HG02759 (cell line): Measurements from ENCODE around the gene QSOX1.
A peak's percentile ranks its signal among the peaks of the same experiment; 100 is the strongest.

Experiments used
- ATAC-seq: cut with Tn5 transposase; IDR thresholded peaks from one replicate; pipeline ENCODE4 v1.9.1; 2021; ENCODE audit warnings: mild to moderate bottlenecking, moderate library complexity; ENCODE audit not compliant: unreplicated experiment

Gene QSOX1

GRCh38 chr1:180208264-180208663, 53.6 kb downstream of the QSOX1 start:
- no peak for ATAC-seq

GRCh38 chr1:180210008-180210620, 55.4 kb downstream of the QSOX1 start:
- no peak for ATAC-seq

- ATAC-seq: no peak
Measured at GRCh38 chr1:180211156-180211859, 56.6 kb downstream of the QSOX1 start.

GRCh38 chr1:180211860-180212229, 57.2 kb downstream of the QSOX1 start:
- no peak for ATAC-seq

GRCh38 chr1:180213401-180214170, 58.9 kb downstream of the QSOX1 start:
- ATAC-seq: no peak

- ATAC-seq: no peak
Measured at GRCh38 chr1:180215856-180216625, 61.4 kb downstream of the QSOX1 start.

- ATAC-seq: no peak
Measured at GRCh38 chr1:180217006-180217405, 62.3 kb downstream of the QSOX1 start.

GRCh38 chr1:180218806-180219765, 64.4 kb downstream of the QSOX1 start:
- ATAC-seq: no peak

GRCh38 chr1:180219776-180220175, 65.1 kb downstream of the QSOX1 start:
- ATAC-seq: no peak

GRCh38 chr1:180221462-180221861, 66.8 kb downstream of the QSOX1 start:
- no peak for ATAC-seq

- no peak for ATAC-seq
Measured at GRCh38 chr1:180224902-180225301, 70.2 kb downstream of the QSOX1 start.

- ATAC-seq: no peak
Measured at GRCh38 chr1:180225403-180225802, 70.7 kb downstream of the QSOX1 start.

GRCh38 chr1:180227861-180228647, 73.4 kb downstream of the QSOX1 start:
- no peak for ATAC-seq

- ATAC-seq: peak; percentile 24
Measured at GRCh38 chr1:180228648-180229482, 74.2 kb downstream of the QSOX1 start.

- peak; percentile 54 for ATAC-seq
Measured at GRCh38 chr1:180229483-180230415, 75.1 kb downstream of the QSOX1 start, which contains the start of gene LHX4. Gene LHX4 (plus strand): TSS chr1:180230264. CDS start chr1:180230530, 266 bp downstream.

- no peak for ATAC-seq
Measured at GRCh38 chr1:180230416-180230790, 75.7 kb downstream of the QSOX1 start.

- no peak for ATAC-seq
Measured at GRCh38 chr1:180230791-180231505, 76.3 kb downstream of the QSOX1 start.
